Glutamatergic neuron (in vitro differentiated cells): Measurements from ENCODE around the gene PAPPA. TPM values are rescaled to one million over a fixed set of nuclear protein-coding genes. Genes with fewer than 3 reads are reported as not detected.

Source experiments
- DNase-seq: peaks from one replicate; pipeline ENCODE4 v3.0.0; 2022
- H3K27ac Mint-ChIP-seq: one replicate; pipeline ENCODE4 v1.8.0; 2020; ENCODE audit warnings: mild to moderate bottlenecking, mixed read lengths, inconsistent platforms; ENCODE audit not compliant: unreplicated experiment
- H3K27me3 Mint-ChIP-seq: one replicate; pipeline ENCODE4 v1.8.0; 2020; ENCODE audit warnings: mild to moderate bottlenecking, moderate library complexity, mixed read lengths, inconsistent platforms; ENCODE audit not compliant: unreplicated experiment
- H3K36me3 Mint-ChIP-seq: one replicate; pipeline ENCODE4 v1.8.0; 2020; ENCODE audit warnings: mild to moderate bottlenecking, mixed read lengths, inconsistent platforms; ENCODE audit not compliant: unreplicated experiment
- H3K4me1 Mint-ChIP-seq: one replicate; pipeline ENCODE4 v1.8.0; 2020; ENCODE audit warnings: mild to moderate bottlenecking, low read depth, mixed read lengths, inconsistent platforms; ENCODE audit not compliant: unreplicated experiment
- H3K4me3 Mint-ChIP-seq: one replicate; pipeline ENCODE4 v1.8.0; 2020; ENCODE audit warnings: mild to moderate bottlenecking, mixed read lengths, inconsistent platforms; ENCODE audit not compliant: unreplicated experiment
- H3K9me3 Mint-ChIP-seq: one replicate; pipeline ENCODE4 v1.8.0; 2020; ENCODE audit warnings: mild to moderate bottlenecking, moderate library complexity, mixed read lengths, inconsistent platforms; ENCODE audit not compliant: unreplicated experiment
- total RNA-seq: library from RNA; stranded (reverse); fragmentation: NEBNext Ultra II Directional; extraction: Animal tissue kit (Norgen Biotek cat#: 25700); gene quantifications from one replicate; pipeline ENCODE4 v1.2.1, GENCODE V29; 2021; ENCODE audit not compliant: unreplicated experiment
- TF ChIP-seq, protein P1 (sequence below): fragments of 200-600 bp; sonication (generic); IDR thresholded peaks from one replicate; pipeline ENCODE4 v1.5.0; 2021; ENCODE audit not compliant: partially characterized antibody, unreplicated experiment

PAPPA gene
- total RNA-seq, 1 donor from 2014 or later: 10.5 TPM

DNA sequence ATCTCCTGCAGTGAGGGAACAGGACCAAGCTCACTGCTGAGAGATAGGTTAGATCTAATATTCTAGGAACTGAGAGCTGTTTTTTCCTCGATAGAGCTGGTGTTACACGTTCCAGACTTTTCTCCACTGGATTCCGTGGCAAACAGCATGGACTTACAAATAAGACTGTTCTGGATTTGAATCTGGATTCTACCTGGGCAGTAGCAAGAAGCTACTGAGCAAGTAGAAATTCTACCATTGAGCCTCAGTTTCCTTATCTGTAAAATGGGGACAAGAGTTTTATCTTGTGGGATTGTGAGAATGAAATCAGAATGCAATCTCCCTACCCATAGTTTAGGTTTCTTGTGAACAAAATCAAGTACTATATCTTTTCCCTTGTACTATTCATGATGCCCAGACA lies 294.8 kb downstream of the PAPPA start:
- TF ChIP-seq, protein P1, sequence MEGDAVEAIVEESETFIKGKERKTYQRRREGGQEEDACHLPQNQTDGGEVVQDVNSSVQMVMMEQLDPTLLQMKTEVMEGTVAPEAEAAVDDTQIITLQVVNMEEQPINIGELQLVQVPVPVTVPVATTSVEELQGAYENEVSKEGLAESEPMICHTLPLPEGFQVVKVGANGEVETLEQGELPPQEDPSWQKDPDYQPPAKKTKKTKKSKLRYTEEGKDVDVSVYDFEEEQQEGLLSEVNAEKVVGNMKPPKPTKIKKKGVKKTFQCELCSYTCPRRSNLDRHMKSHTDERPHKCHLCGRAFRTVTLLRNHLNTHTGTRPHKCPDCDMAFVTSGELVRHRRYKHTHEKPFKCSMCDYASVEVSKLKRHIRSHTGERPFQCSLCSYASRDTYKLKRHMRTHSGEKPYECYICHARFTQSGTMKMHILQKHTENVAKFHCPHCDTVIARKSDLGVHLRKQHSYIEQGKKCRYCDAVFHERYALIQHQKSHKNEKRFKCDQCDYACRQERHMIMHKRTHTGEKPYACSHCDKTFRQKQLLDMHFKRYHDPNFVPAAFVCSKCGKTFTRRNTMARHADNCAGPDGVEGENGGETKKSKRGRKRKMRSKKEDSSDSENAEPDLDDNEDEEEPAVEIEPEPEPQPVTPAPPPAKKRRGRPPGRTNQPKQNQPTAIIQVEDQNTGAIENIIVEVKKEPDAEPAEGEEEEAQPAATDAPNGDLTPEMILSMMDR: no peak
- Mint-ChIP-seq H3K4me1 (no peaks in the 10 kb centered on the region), H3K9me3 (no peaks in the 10 kb centered on the region), H3K27me3 (no peaks in the 10 kb centered on the region), H3K36me3 (no peaks in the 10 kb centered on the region), H3K27ac (no peak overlapping the region), H3K4me3 (no peak overlapping the region)
- no peak for DNase-seq

DNA sequence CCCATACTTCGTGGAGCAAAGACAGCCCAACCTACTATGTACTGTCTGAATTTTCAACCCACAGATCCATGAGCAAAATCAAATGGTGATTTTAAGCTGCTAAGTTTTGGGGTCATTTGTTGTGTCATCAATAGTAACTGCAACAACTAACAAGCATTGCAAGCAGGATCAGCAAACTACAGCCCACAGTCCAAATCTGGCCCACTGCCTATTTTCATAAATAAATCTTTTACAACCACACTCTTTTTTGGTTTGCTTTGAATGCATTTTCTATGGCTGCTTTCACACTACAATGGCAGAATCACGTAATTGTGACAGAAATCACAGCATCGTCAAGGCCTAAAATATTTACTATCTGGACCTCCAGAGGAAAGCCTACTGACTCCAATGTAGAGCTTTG lies 296.4 kb downstream of the PAPPA start:
- H3K4me3 Mint-ChIP-seq: no peak overlapping the region
- H3K36me3 Mint-ChIP-seq: no peaks in the 10 kb centered on the region
- H3K27ac Mint-ChIP-seq: no peak overlapping the region
- H3K9me3 Mint-ChIP-seq: no peaks in the 10 kb centered on the region
- H3K4me1 Mint-ChIP-seq: no peaks in the 10 kb centered on the region
- DNase-seq: no peak
- no peaks in the 10 kb centered on the region for H3K27me3 Mint-ChIP-seq
- TF ChIP-seq, protein P1: no peak

DNA sequence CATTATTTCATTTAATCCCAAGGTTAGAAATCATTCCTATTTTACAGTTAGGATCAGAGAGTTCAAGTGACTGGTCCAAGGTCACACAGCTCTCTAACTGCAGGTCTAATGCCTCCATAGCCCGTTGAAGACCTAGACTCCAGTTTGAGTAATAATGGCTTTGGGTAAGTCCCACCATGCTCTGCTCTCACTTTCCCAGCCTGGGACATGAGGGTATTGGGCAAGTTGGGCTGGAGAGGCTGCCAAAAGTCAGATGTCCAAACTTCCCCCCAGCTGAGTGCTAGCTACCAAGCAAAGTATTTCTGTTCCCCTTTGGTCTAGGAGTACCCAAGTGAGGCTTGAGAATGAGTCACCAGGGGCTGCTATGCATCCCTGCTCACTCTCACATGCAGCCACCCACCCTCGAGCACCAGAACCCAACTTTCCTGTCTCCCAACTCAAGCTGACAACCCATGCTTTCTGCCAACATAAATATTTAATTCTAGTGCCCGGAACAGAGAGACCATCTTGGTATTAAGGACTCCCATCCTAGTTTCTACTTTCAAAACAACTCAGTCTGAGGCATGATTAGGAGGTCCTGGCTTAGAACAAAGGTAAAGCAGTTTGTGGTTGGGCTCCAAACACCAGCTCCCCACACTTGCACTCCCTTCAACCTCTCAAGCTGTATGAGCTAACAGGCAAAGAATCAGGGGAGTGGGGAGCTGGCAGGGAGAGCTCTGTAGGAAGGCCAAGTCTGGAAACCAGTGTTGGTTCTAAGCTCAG lies 297.0 kb downstream of the PAPPA start:
- Mint-ChIP-seq H3K27me3 (no peaks in the 10 kb centered on the region), H3K36me3 (no peaks in the 10 kb centered on the region), H3K27ac (no peak overlapping the region), H3K4me3 (no peak overlapping the region), H3K4me1 (no peaks in the 10 kb centered on the region), H3K9me3 (no peaks in the 10 kb centered on the region)
- TF ChIP-seq, protein P1: no peak
- no peak for DNase-seq

DNA sequence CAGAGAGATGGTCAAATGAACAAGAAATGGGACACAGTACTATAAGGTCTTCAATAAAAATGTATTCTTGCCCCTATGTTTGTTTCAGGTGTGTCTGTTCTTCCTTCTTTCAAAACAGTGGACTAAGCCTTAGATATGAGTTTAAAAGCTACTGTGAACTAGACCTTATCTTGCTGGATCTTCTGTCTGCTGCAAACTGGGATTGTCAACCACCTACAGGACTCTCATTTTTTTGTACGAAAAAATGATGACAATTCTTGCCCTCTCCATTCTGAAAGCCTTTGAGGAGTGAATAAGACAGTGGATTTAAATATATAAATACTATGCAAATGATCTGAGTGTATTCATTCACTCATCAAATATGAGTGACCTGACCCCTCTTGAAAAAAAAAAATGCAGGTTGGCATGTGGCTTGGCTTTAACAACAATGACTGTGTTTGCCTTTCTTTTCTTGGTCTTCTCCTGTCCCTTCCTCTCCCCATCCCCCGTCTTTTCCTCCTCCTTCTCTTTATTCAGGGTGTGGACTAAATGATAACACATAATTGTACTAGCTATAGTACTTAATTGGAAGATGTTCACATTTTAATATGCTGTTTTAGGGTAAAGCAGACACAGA lies 298.0 kb downstream of the PAPPA start:
- Mint-ChIP-seq H3K4me1 (no peaks in the 10 kb centered on the region), H3K27ac (no peak overlapping the region)

More for the DNA sequence above, 298.0 kb downstream of the PAPPA start:
- Mint-ChIP-seq H3K27me3 (no peaks in the 10 kb centered on the region), H3K4me3 (no peak overlapping the region), H3K9me3 (no peaks in the 10 kb centered on the region), H3K36me3 (peaks cover 7% of the 10 kb centered on the region)
- DNase-seq: no peak
- TF ChIP-seq, protein P1: no peak
